Stimulated activated CD4-positive, alpha-beta T cell treated with anti-CD3 and anti-CD28 coated beads, Interleukin-15, amount 100 ng/mL, for 24 hours (primary cell): ENCODE data around the gene SMYD3.
"Not testable (repeated sequence)": the region's sequence is repeated elsewhere in the genome, so short reads cannot be mapped to it uniquely, and the experiment has no call there.

Experiments
- DNase-seq: peaks from one replicate; pipeline ENCODE4 v3.0.0-alpha.2; 2020

Gene SMYD3

GRCh38 chr1:246350745-246351144 is 156.3 kb downstream of the SMYD3 start:
- no peak for DNase-seq

- no peak for DNase-seq
Measured at GRCh38 chr1:246343937-246344336, 163.1 kb downstream of the SMYD3 start.

DNA sequence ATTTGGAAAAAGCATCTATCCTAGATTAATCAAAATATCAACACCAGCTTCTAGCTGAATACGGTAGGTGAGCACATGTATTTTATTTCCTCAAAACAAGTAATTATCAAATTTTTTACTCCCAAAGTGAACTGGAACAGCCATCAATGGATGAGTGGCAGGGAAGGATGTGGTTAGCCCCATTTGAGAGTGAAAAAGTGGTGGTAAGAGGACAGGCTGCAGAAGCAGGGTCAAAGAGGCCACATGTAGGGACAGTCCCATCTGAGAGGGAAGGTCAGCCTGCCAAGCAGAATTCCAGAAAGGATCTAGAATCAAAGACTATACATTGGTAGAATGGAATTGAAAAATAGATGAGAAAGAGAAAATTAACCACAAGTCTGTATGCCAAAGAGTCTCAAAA is 163.8 kb downstream of the SMYD3 start:
- DNase-seq, result no peak

DNA sequence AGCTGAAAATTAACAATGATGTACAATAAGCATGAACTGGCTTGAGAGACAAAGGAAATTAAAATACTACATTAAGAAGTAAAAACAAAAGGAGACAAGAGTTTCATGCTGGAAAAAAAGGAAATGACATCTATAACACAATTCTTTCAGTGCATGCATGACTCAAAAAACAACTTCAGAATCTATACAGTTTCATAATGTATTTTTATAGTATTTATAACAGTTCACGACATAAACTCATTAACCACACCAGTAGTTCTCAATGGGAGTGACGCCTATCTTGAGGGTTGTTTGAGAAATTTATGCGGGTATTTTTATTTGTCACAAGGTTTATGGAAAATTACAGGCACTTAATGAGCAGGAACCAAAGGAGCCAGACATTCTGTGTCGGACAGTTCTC is 168.5 kb downstream of the SMYD3 start:
- no peak for DNase-seq

GRCh38 chr1:246338098-246338497 is 169.0 kb downstream of the SMYD3 start:
- no peak for DNase-seq

DNA sequence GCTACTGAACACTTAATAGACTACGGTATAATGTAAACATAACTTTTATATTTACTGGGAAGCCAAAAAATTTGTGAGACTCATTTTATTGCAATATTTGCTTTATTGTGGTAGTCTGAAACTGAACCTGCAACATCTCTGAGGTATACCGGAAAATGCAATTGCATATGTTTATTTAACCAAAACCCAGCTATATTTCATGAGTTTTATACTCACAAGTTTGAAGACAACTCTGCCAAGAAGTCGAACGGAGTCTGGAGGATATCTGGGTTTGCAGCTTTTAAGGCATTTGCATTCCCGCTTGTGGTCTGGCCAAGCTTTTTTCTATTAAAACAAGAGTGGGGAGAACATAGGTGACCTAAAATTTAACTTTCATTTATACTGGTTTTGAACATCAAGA is 171.9 kb downstream of the SMYD3 start:
- no peak for DNase-seq

GRCh38 chr1:246333855-246334254 is 173.2 kb downstream of the SMYD3 start:
- no peak for DNase-seq

- DNase-seq, result peak; percentile 14
Measured at GRCh38 chr1:246332078-246332477, 175.0 kb downstream of the SMYD3 start.

GRCh38 chr1:246329900-246330299 is 177.2 kb downstream of the SMYD3 start:
- peak; percentile 32 for DNase-seq

GRCh38 chr1:246329292-246329691 is 177.8 kb downstream of the SMYD3 start:
- not testable (repeated sequence) for DNase-seq

- DNase-seq, result no peak
Measured at GRCh38 chr1:246324711-246325110, 182.4 kb downstream of the SMYD3 start.

GRCh38 chr1:246324033-246324432 is 183.0 kb downstream of the SMYD3 start:
- not testable (repeated sequence) for DNase-seq

- no peak for DNase-seq
Measured at GRCh38 chr1:246320286-246320685, 186.8 kb downstream of the SMYD3 start.

- DNase-seq, result no peak
Measured at GRCh38 chr1:246319083-246319714, 187.9 kb downstream of the SMYD3 start.

DNA sequence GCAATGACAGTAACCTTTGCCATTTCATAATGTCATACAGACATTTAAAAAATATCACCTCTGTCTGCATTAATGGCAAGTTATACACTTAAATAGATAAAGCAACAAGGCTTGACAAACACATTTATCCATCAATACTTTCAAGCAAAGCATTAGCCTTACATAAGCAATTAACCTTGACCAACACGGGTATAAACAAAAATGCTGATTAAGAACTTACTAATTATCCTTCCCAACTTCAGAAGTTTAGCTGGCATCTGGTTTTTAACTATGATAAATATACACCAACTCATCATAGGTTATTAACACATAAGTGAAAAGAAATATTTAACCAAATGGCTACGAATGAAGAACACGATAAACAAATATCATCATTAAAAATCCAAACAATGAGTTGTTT is 188.5 kb downstream of the SMYD3 start:
- no peak for DNase-seq

DNA sequence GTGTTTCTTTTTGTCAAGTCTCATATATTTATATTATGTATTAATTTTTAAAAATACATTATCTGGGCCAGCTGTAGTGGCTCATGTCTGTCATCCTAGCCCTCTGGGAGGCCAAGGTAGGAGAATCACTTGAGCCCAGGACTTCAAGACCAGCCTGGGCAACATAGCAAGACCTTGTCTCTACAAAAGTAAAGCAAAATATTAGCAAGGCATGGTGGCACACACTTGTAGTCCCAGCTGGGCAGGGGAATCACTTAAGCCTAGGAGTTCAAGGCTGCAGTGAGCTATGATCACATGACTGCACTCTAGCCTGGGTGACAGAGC is 189.1 kb downstream of the SMYD3 start:
- no peak for DNase-seq

- no peak for DNase-seq
Measured at GRCh38 chr1:246317332-246318035, 189.6 kb downstream of the SMYD3 start.

- DNase-seq, result no peak
Measured at GRCh38 chr1:246311461-246311860, 195.6 kb downstream of the SMYD3 start.

- DNase-seq, result no peak
Measured at GRCh38 chr1:246309247-246309884, 197.7 kb downstream of the SMYD3 start.

GRCh38 chr1:246308533-246309075 is 198.5 kb downstream of the SMYD3 start:
- no peak for DNase-seq

DNA sequence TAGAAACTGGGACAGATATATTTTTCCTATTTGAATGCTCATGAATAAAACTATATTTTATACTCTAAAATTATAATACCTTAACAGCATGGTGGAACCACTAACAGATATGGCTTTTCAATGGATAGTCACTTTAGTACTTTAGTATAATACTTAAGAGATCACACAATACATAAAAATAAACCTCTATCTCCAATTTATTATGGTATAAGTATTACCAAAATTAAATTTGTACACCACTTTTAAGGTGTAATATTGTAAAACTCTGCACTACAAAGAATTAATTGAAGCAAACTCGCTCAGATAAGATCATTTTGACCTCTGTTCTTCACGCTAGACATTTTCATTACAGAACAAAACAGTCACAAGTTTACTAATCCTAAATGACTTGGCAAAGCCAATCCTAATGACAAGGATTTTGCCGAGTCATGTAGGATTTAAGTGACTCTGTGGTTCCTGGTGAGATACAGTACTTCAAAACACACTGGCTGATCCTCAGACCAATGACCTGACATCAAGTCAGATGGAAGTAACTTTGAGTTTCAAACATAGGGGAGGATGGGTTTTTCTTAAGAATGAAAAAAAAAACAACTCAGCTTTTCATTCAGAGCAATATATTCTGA is 200.6 kb downstream of the SMYD3 start:
- DNase-seq, result no peak

DNA sequence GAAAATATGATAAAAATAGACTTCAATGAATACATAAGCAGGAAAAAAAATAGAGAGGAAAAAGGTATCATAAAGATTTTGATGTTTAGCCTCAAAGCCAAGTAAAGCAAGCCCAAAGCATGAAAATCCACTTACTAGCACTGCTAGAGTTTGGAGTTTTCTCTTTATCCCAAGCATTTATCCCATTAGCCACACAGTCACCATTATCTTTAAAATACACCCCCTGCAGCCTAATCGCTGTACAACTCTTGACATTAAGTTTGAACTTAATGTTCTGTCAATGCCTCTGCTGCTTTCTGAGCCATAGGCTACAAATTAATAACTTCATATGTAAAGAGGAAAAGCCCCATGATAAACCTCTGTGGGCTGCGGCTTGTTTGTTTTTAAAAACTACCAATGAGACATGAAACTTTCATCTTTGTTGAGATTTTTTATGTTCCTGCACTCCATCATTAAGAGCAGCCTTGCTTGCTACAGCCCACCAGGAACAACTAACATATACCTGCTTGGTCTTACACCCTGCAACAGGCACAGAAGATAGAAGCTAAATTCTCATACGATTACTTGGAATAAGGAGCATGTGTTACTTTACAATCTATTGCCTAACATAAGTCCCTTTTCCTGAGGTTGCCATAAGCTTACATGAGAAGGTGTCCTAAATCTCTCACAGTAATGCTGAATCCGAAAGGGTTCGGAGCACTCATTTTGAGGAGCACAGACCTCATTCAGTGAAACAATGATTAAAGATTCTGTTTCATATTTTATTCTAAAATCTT is 202.4 kb downstream of the SMYD3 start:
- no peak for DNase-seq
